Vagina (tissue), 2 donors: ENCODE data around the gene ASTN2.

ENCODE experiments used
- POLR2A ChIP-seq, 2 donors: fragments of 450-650 bp; IDR thresholded peaks; one replicate each; pipeline ENCODE4 v1.6.1; 2017; ENCODE audit warnings: antibody characterized with exemption in 2 of 2, mild to moderate bottlenecking in 2 of 2, moderate library complexity in 2 of 2
- POLR2AphosphoS5 ChIP-seq, 2 donors: sonication (generic); formaldehyde crosslinking; IDR thresholded peaks; one replicate each; pipeline ENCODE4 v1.9.0; 2017; ENCODE audit warnings: antibody characterized with exemption in 2 of 2, mild to moderate bottlenecking in 2 of 2, low read depth in 1 of 2; ENCODE audit not compliant: insufficient read depth in 1 of 2
- TF ChIP-seq, protein P1 (sequence below), 3 experiments: fragments of 450-650 bp in 2 of 3; fragments of 200-600 bp in 1 of 3; sonication (generic) in 1 of 3; IDR thresholded peaks; one replicate each; pipeline ENCODE4 v1.5.1; 2017 to 2019; ENCODE audit warnings: antibody characterized with exemption in 3 of 3, mild to moderate bottlenecking in 2 of 3, moderate library complexity in 2 of 3

DNA sequence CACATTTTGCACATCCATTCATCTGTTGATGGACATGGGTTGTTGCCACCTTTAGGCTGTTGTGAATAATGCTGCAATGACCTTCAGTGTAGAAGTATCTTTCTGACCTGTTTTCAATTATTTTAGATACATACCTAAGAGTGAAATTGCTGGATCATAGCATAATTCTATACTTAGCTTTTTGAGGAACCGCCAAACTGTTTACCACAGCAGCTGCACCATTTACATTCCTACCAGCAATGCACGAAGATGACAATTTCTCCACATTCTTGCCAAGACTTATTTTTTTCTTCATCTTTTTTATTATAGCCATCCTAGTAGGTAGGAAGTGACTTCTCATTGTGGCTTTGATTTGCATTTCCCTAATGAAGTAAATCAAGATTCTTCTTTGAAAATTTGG lies 36.5 kb upstream of the ASTN2 start:
- TF ChIP-seq, protein P1, sequence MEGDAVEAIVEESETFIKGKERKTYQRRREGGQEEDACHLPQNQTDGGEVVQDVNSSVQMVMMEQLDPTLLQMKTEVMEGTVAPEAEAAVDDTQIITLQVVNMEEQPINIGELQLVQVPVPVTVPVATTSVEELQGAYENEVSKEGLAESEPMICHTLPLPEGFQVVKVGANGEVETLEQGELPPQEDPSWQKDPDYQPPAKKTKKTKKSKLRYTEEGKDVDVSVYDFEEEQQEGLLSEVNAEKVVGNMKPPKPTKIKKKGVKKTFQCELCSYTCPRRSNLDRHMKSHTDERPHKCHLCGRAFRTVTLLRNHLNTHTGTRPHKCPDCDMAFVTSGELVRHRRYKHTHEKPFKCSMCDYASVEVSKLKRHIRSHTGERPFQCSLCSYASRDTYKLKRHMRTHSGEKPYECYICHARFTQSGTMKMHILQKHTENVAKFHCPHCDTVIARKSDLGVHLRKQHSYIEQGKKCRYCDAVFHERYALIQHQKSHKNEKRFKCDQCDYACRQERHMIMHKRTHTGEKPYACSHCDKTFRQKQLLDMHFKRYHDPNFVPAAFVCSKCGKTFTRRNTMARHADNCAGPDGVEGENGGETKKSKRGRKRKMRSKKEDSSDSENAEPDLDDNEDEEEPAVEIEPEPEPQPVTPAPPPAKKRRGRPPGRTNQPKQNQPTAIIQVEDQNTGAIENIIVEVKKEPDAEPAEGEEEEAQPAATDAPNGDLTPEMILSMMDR (IDR thresholded peaks at IDR 0.05), result no peak
- TF ChIP-seq POLR2AphosphoS5 (IDR thresholded peaks at IDR 0.05; ENCODE audit: insufficient read depth in 1 of 2, low read depth in 1 of 2), result no peak
- TF ChIP-seq POLR2A (IDR thresholded peaks at IDR 0.05), result no peak
